Neural cell (in vitro differentiated cells): ENCODE data around the gene BRIP1. TPM values are rescaled to one million over a fixed set of nuclear protein-coding genes. Genes with fewer than 3 reads are reported as not detected.

Experiments used
- H2AFZ ChIP-seq: fragments of 200-600, 300-800 bp; sonication (generic), shearing (Covaris generic); 2 replicates; pipeline ENCODE4 v1.6.0; 2014; ENCODE audit warnings: low read depth, mild to moderate bottlenecking, antibody characterized with exemption, low read length, moderate library complexity
- H3F3A ChIP-seq: fragments of 200-600 bp; shearing (Covaris generic); 2 replicates; pipeline ENCODE4 v1.6.1; 2016; ENCODE audit warnings: mild to moderate bottlenecking, moderate library complexity, mixed read lengths, antibody characterized with exemption, low read length; ENCODE audit not compliant: insufficient read depth, poor library complexity, severe bottlenecking
- H3K27ac ChIP-seq: fragments of 200-600, 300-800 bp; sonication (generic), shearing (Covaris generic); 2 replicates; pipeline ENCODE4 v1.5.1; 2014; ENCODE audit warnings: mild to moderate bottlenecking, low read length, moderate library complexity
- H3K27me3 ChIP-seq: fragments of 300-800, 200-600 bp; sonication (generic), shearing (Covaris generic); 2 replicates; pipeline ENCODE4 v1.6.0; 2014; ENCODE audit warnings: mild to moderate bottlenecking, low read depth, low read length, moderate library complexity; ENCODE audit not compliant: insufficient read depth
- H3K36me3 ChIP-seq: fragments of 300-800, 200-600 bp; sonication (generic), shearing (Covaris generic); 2 replicates; pipeline ENCODE4 v1.5.1; 2014; ENCODE audit warnings: mild to moderate bottlenecking, antibody characterized with exemption, low read length, moderate library complexity; ENCODE audit not compliant: insufficient read depth
- H3K4me2 ChIP-seq: fragments of 300-800, 200-600 bp; sonication (generic), shearing (Covaris generic); 2 replicates; pipeline ENCODE4 v1.6.0; 2014; ENCODE audit warnings: mild to moderate bottlenecking, low read length
- H3K4me3 ChIP-seq: fragments of 300-800, 200-600 bp; sonication (generic), shearing (Covaris generic); 2 replicates; pipeline ENCODE4 v1.5.1; 2014; ENCODE audit warnings: mild to moderate bottlenecking, low read length, moderate library complexity
- H3K79me2 ChIP-seq: fragments of 200-600 bp; shearing (Covaris generic); replicated peaks from 2 replicates; pipeline ENCODE4 v1.6.0; 2014; ENCODE audit warnings: mild to moderate bottlenecking, low read length, moderate library complexity; ENCODE audit not compliant: insufficient read depth
- H3K9ac ChIP-seq: fragments of 300-800, 200-600 bp; sonication (generic), shearing (Covaris generic); 2 replicates; pipeline ENCODE4 v1.6.1; 2016; ENCODE audit warnings: mild to moderate bottlenecking, low read length, mixed read lengths
- H3K9me2 ChIP-seq: fragments of 200-600 bp; shearing (Covaris generic); 2 replicates; pipeline ENCODE4 v1.6.1; 2016; ENCODE audit warnings: mild to moderate bottlenecking, low read length, mixed read lengths; ENCODE audit not compliant: insufficient read depth
- H3K9me3 ChIP-seq: fragments of 200-600, 300-800 bp; sonication (generic), shearing (Covaris generic); 2 replicates; pipeline ENCODE4 v1.6.1; 2016; ENCODE audit warnings: mild to moderate bottlenecking, mixed run types, low read length, moderate library complexity, mixed read lengths
- H4K20me1 ChIP-seq: fragments of 200-600 bp; shearing (Covaris generic); 2 replicates; pipeline ENCODE4 v1.6.1; 2016; ENCODE audit warnings: mild to moderate bottlenecking, mixed run types; ENCODE audit not compliant: insufficient read depth
- EP300 ChIP-seq: fragments of 450-650 bp; conservative IDR thresholded peaks from 2 replicates; pipeline ENCODE4 v1.6.1; 2014; ENCODE audit warnings: antibody characterized with exemption, mild to moderate bottlenecking, moderate library complexity; ENCODE audit not compliant: poor library complexity, severe bottlenecking
- EZH2 ChIP-seq: fragments of 200-600, 300-800 bp; shearing (Covaris generic), sonication (generic); IDR thresholded peaks from 2 replicates; pipeline ENCODE4 v1.6.1; 2014; ENCODE audit warnings: antibody characterized with exemption, low read length, borderline replicate concordance, mild to moderate bottlenecking; ENCODE audit not compliant: insufficient read depth, poor library complexity, severe bottlenecking
- MXI1 ChIP-seq: fragments of 450-650 bp; conservative IDR thresholded peaks from 2 replicates; pipeline ENCODE4 v1.6.1; 2014; ENCODE audit warnings: antibody characterized with exemption, mild to moderate bottlenecking; ENCODE audit not compliant: poor library complexity, severe bottlenecking
- POLR2AphosphoS5 ChIP-seq: IDR thresholded peaks from 2 replicates; pipeline ENCODE4 v1.6.1; 2012
- RAD21 ChIP-seq: fragments of 450-650 bp; conservative IDR thresholded peaks from 2 replicates; pipeline ENCODE4 v1.6.1; 2014; ENCODE audit warnings: antibody characterized with exemption, mild to moderate bottlenecking, moderate library complexity
- REST ChIP-seq: IDR thresholded peaks from 2 replicates; pipeline ENCODE4 v1.6.1; 2012; ENCODE audit warnings: borderline replicate concordance
- SMC3 ChIP-seq: fragments of 450-650 bp; conservative IDR thresholded peaks from 2 replicates; pipeline ENCODE4 v1.6.1; 2014; ENCODE audit warnings: antibody characterized with exemption, mild to moderate bottlenecking, moderate library complexity; ENCODE audit not compliant: poor library complexity
- TAF1 ChIP-seq: IDR thresholded peaks from 2 replicates; pipeline ENCODE4 v1.6.1; 2012; ENCODE audit warnings: low read depth
- polyA plus RNA-seq: library from polyadenylated mRNA; depleted of rRNA; stranded (reverse); fragments of >200 nt; gene quantifications from 2 replicates; pipeline ENCODE4 v1.2.3, GENCODE V29; 2014
- TF ChIP-seq, protein P1 (sequence below): fragments of 450-650 bp; IDR thresholded peaks from 2 replicates; pipeline ENCODE4 v1.5.1; 2014; ENCODE audit warnings: antibody characterized with exemption, mild to moderate bottlenecking, moderate library complexity; ENCODE audit not compliant: poor library complexity, severe bottlenecking

BRIP1 gene
- polyA plus RNA-seq, 1 donor from 2014 or later, result 0.47 TPM

GRCh38 chr17:61856035-61856434 is 7.3 kb downstream of the BRIP1 start:
- H3K4me2 ChIP-seq, result no peak overlapping the region
- no peaks in the 10 kb centered on the region for H3F3A ChIP-seq
- H3K9me3 ChIP-seq, result no peaks in the 10 kb centered on the region
- H3K9ac ChIP-seq, result no peak overlapping the region
- no peaks in the 10 kb centered on the region for H3K27me3 ChIP-seq
- no peaks in the 10 kb centered on the region for H3K36me3 ChIP-seq
- H3K4me3 ChIP-seq, result no peak overlapping the region
- no peaks in the 10 kb centered on the region for H4K20me1 ChIP-seq
- no peak overlapping the region for H2AFZ ChIP-seq
- H3K9me2 ChIP-seq, result no peaks in the 10 kb centered on the region
- H3K79me2 ChIP-seq, result no peaks in the 10 kb centered on the region
- no peak overlapping the region for H3K27ac ChIP-seq
- TF ChIP-seq TAF1, result no peak
- TF ChIP-seq, protein P1, sequence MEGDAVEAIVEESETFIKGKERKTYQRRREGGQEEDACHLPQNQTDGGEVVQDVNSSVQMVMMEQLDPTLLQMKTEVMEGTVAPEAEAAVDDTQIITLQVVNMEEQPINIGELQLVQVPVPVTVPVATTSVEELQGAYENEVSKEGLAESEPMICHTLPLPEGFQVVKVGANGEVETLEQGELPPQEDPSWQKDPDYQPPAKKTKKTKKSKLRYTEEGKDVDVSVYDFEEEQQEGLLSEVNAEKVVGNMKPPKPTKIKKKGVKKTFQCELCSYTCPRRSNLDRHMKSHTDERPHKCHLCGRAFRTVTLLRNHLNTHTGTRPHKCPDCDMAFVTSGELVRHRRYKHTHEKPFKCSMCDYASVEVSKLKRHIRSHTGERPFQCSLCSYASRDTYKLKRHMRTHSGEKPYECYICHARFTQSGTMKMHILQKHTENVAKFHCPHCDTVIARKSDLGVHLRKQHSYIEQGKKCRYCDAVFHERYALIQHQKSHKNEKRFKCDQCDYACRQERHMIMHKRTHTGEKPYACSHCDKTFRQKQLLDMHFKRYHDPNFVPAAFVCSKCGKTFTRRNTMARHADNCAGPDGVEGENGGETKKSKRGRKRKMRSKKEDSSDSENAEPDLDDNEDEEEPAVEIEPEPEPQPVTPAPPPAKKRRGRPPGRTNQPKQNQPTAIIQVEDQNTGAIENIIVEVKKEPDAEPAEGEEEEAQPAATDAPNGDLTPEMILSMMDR, result no peak
- TF ChIP-seq POLR2AphosphoS5, result no peak
- TF ChIP-seq REST, result no peak
- TF ChIP-seq EZH2, result no peak
- TF ChIP-seq EP300, result no peak
- TF ChIP-seq MXI1, result no peak
- no peak for TF ChIP-seq RAD21
- no peak for TF ChIP-seq SMC3

DNA sequence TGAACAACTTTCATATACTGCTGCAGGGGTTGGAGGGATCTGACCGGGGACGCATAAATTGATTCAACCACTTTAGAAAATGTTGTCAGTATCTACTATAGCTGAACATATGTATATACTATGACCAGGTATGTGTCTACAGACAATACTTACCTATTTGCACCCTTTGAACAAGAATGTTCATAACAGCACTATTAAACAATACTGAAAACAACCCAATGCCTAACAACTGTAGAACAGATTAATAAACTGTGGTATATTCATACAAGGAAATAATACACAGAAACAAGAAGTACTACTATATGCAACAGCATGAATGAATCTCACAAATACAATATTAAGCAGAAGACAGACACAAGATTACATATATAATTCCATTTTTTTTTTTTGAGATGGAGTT is 10.5 kb downstream of the BRIP1 start:
- H3K36me3 ChIP-seq, result no peaks in the 10 kb centered on the region
- no peaks in the 10 kb centered on the region for H3K79me2 ChIP-seq
- no peak overlapping the region for H2AFZ ChIP-seq
- H3K4me2 ChIP-seq, result no peak overlapping the region
- no peaks in the 10 kb centered on the region for H4K20me1 ChIP-seq
- no peaks in the 10 kb centered on the region for H3K27me3 ChIP-seq
- H3K27ac ChIP-seq, result no peak overlapping the region
- H3K4me3 ChIP-seq, result no peak overlapping the region
- H3K9me3 ChIP-seq, result no peaks in the 10 kb centered on the region
- TF ChIP-seq EZH2, result no peak
- TF ChIP-seq POLR2AphosphoS5, result no peak
- TF ChIP-seq SMC3, result no peak
- no peak for TF ChIP-seq TAF1
- TF ChIP-seq, protein P1, result no peak
- TF ChIP-seq MXI1, result no peak
- TF ChIP-seq EP300, result no peak
- no peak overlapping the region for H3K9ac ChIP-seq
- no peaks in the 10 kb centered on the region for H3F3A ChIP-seq
- no peaks in the 10 kb centered on the region for H3K9me2 ChIP-seq
